K562 (cell line): ENCODE data around the gene VPS37D. TPM values are rescaled to one million over a fixed set of nuclear protein-coding genes. Genes with fewer than 3 reads are reported as not detected.
A peak's percentile ranks its signal among the peaks of the same experiment; 100 is the strongest.

Experiments used
- CEBPB ChIP-seq: fragments of 450-650 bp; IDR thresholded peaks from 2 replicates; pipeline ENCODE4 v1.6.1; 2016; ENCODE audit warnings: missing genetic modification characterization, missing compliant biosample characterization
- CEBPZ ChIP-seq: fragments of 150-350 bp; IDR thresholded peaks from 2 replicates; pipeline ENCODE4 v1.6.1; 2014; ENCODE audit warnings: low read depth, mild to moderate bottlenecking, low read length, borderline replicate concordance
- E2F4 ChIP-seq: sonication (generic); formaldehyde crosslinking; IDR thresholded peaks from 2 replicates; pipeline ENCODE4 v1.8.0; 2022; ENCODE audit warnings: mild to moderate bottlenecking, low read depth, missing genetic modification reagents
- ELK1 ChIP-seq: sonication (generic); formaldehyde crosslinking; IDR thresholded peaks from 2 replicates; pipeline ENCODE4 v1.8.1; 2022; ENCODE audit warnings: missing genetic modification reagents
- FOXK2 ChIP-seq, 2 experiments: fragments of 450-650 bp; IDR thresholded peaks in 1 of 2; conservative IDR thresholded peaks in 1 of 2; 2 replicates each; pipeline ENCODE4 v1.6.1; 2016; ENCODE audit warnings: low read depth in 2 of 2, mild to moderate bottlenecking in 1 of 2
- HEY1 ChIP-seq: fragments of 250-450 bp; sonication (Bioruptor Pico); IDR thresholded peaks from 2 replicates; pipeline ENCODE4 v1.5.0; 2020; ENCODE audit warnings: mild to moderate bottlenecking, moderate library complexity, borderline replicate concordance
- HMG20B ChIP-seq: fragments of 250-450 bp; sonication (Bioruptor Pico); IDR thresholded peaks from 2 replicates; pipeline ENCODE4 v1.5.0; 2021; ENCODE audit warnings: mild to moderate bottlenecking
- IRF9 ChIP-seq: fragments of 450-650 bp; IDR thresholded peaks from 2 replicates; pipeline ENCODE4 v1.6.1; 2016; ENCODE audit warnings: missing biosample characterization, missing genetic modification characterization
- MEF2A ChIP-seq: IDR thresholded peaks from 2 replicates; pipeline ENCODE4 v1.6.1; 2011; ENCODE audit warnings: low read depth, mild to moderate bottlenecking, low read length, moderate library complexity; ENCODE audit not compliant: control insufficient read depth
- MYC ChIP-seq, 2 experiments: fragments of 250-450 bp in 1 of 2; sonication (Bioruptor Pico) in 1 of 2; IDR thresholded peaks; 2 replicates each; pipeline versions ENCODE4 v1.5.1 to v1.6.1; 2012 to 2021; ENCODE audit warnings: low read depth in 2 of 2, borderline replicate concordance in 1 of 2, improper control_type of control experiment in 1 of 2, low read length in 1 of 2, mild to moderate bottlenecking in 1 of 2, moderate library complexity in 1 of 2
- NCOA1 ChIP-seq: fragments of 450-650 bp; IDR thresholded peaks from 2 replicates; pipeline ENCODE4 v1.6.1; 2016; ENCODE audit warnings: low read depth
- NFE2L1 ChIP-seq: fragments of 450-650 bp; IDR thresholded peaks from 2 replicates; pipeline ENCODE4 v1.6.1; 2016; ENCODE audit warnings: missing genetic modification characterization, low read depth, mild to moderate bottlenecking, missing compliant biosample characterization, moderate library complexity, borderline replicate concordance
- PRPF4 ChIP-seq: fragments of 200-400 bp; formaldehyde crosslinking; IDR thresholded peaks from one replicate; pipeline ENCODE4 v1.6.1; 2017; ENCODE audit warnings: low read length, low read depth, mild to moderate bottlenecking; ENCODE audit not compliant: insufficient read depth, poor library complexity, severe bottlenecking
- RBFOX2 ChIP-seq: fragments of 200-400 bp; formaldehyde crosslinking; IDR thresholded peaks from 2 replicates; pipeline ENCODE4 v1.6.1; 2017; ENCODE audit warnings: low read depth, mild to moderate bottlenecking, low read length, moderate library complexity
- ZNF197 ChIP-seq: fragments of 200-800 bp; sonication (Bioruptor generic); IDR thresholded peaks from 2 replicates; pipeline ENCODE4 v1.6.1; 2016; ENCODE audit warnings: low read depth, missing genetic modification characterization, missing compliant biosample characterization
- ZNF253 ChIP-seq: fragments of 250-450 bp; sonication (Bioruptor Pico); conservative IDR thresholded peaks from 2 replicates; pipeline ENCODE4 v1.6.1; 2021; ENCODE audit warnings: mild to moderate bottlenecking
- ZNF277 ChIP-seq: fragments of 250-450 bp; sonication (Bioruptor Pico); IDR thresholded peaks from 2 replicates; pipeline ENCODE4 v1.8.0; 2022; ENCODE audit warnings: inconsistent platforms, mild to moderate bottlenecking, moderate library complexity, borderline replicate concordance
- polyA plus RNA-seq, 8 experiments: library from polyadenylated mRNA; depleted of rRNA in 4 of 8; stranded (reverse) in 5 of 8; unstranded in 3 of 8; fragments of >200 nt; fragmentation: Nextera tagmentation in 2 of 8; fragmentation: Illumina TruSeq in 1 of 8; extraction: Ambion mirVana in 2 of 8; extraction: Trizol in 1 of 8; gene quantifications; 2 replicates each; pipeline versions ENCODE4 v1.2.1 to v1.2.3, GENCODE V29; 2011 to 2014; ENCODE audit warnings: inconsistent platforms in 1 of 8, missing spikeins in 1 of 8
- total RNA-seq, 7 experiments: library from RNA; depleted of rRNA in 6 of 7; stranded (reverse); fragments of >200 nt in 6 of 7; fragmentation: Illumina TruSeq in 2 of 7; extraction: Trizol in 2 of 7; gene quantifications; 2 replicates each; pipeline versions ENCODE4 v1.2.1 to v1.2.3, GENCODE V29; 2011 to 2021; ENCODE audit warnings: low replicate concordance in 1 of 7

Gene VPS37D
- total and polyA plus RNA-seq, 9 of the 15 experiments (the other 6 are each of a cell fraction or from before 2014, with no cell fraction given), result 0.25 to 2.3 (median 1.0) TPM; not detected in 3

- TF ChIP-seq CEBPZ (no peak), MEF2A (no peak), NCOA1 (no peak), CEBPB (tag) (no peak), HEY1 (no peak), NFE2L1 (tag) (no peak), E2F4 (CRISPR knock-in tag) (0 out of 2 replicates have a peak, but pooled peaks have one; percentile 18), MYC (IDR thresholded peaks at IDR 0.05; ENCODE audit: low read depth, low read length) (peak; percentile 34; the same call in 1 of the 2 replicates), MYC (CRISPR knock-in tag; IDR thresholded peaks at IDR 0.05; ENCODE audit: borderline replicate concordance, low read depth) (no peak), ELK1 (CRISPR knock-in tag) (no peak), FOXK2 (conservative IDR thresholded peaks at IDR 0.05 in 1 of 2, IDR thresholded peaks at IDR 0.05 in 1 of 2; ENCODE audit: low read depth in 2 of 2) (no peak), ZNF253 (CRISPR knock-in tag) (no peak), IRF9 (no peak), ZNF197 (CRISPR knock-in tag) (no peak), HMG20B (CRISPR knock-in tag) (no peak), ZNF277 (CRISPR knock-in tag) (no peak), PRPF4 (no peak), RBFOX2 (peak; percentile 70)
Observed at GRCh38 chr7:73718905-73719805, 51.5 kb downstream of the VPS37D start, which contains the start of gene STX1A (continued).
